ENCODE results near the gene EFCAB8.

GRCh38 chr20:32962053-32962452 is 103.3 kb downstream of the EFCAB8 start:
- TF ChIP-seq EZH2 (IDR thresholded peaks at IDR 0.05; ENCODE audit: borderline replicate concordance), result no peak
- TF ChIP-seq CTCF (IDR thresholded peaks at IDR 0.05; ENCODE audit: poor library complexity), result no peak
